HG03469 (cell line): ENCODE results near the gene ANK2.

Experiments
- ATAC-seq: cut with Tn5 transposase; IDR thresholded peaks from one replicate; pipeline ENCODE4 v1.9.1; 2021; ENCODE audit warnings: mild to moderate bottlenecking, moderate library complexity, moderate number of reproducible peaks; ENCODE audit not compliant: unreplicated experiment

Gene ANK2

GRCh38 chr4:113088050-113088449 is 38.6 kb downstream of the ANK2 start:
- no peak for ATAC-seq

- no peak for ATAC-seq
Measured at GRCh38 chr4:113090954-113091353, 41.5 kb downstream of the ANK2 start.

GRCh38 chr4:113094331-113094730 is 44.9 kb downstream of the ANK2 start:
- ATAC-seq: no peak

GRCh38 chr4:113094802-113095201 is 45.3 kb downstream of the ANK2 start:
- ATAC-seq: no peak

GRCh38 chr4:113101669-113102068 is 52.2 kb downstream of the ANK2 start:
- no peak for ATAC-seq

- ATAC-seq: no peak
Measured at GRCh38 chr4:113103556-113103955, 54.1 kb downstream of the ANK2 start.

- no peak for ATAC-seq
Measured at GRCh38 chr4:113106108-113106507, 56.7 kb downstream of the ANK2 start.

- ATAC-seq: no peak
Measured at GRCh38 chr4:113109106-113109718, 59.8 kb downstream of the ANK2 start.

GRCh38 chr4:113112338-113112978 is 63.0 kb downstream of the ANK2 start:
- ATAC-seq: no peak

- ATAC-seq: no peak
Measured at GRCh38 chr4:113113151-113113550, 63.7 kb downstream of the ANK2 start.

GRCh38 chr4:113114884-113115283 is 65.4 kb downstream of the ANK2 start:
- no peak for ATAC-seq

- no peak for ATAC-seq
Measured at GRCh38 chr4:113116414-113117357, 67.2 kb downstream of the ANK2 start.

GRCh38 chr4:113117358-113117702 is 67.9 kb downstream of the ANK2 start:
- no peak for ATAC-seq

GRCh38 chr4:113122066-113122465 is 72.6 kb downstream of the ANK2 start:
- no peak for ATAC-seq

- no peak for ATAC-seq
Measured at GRCh38 chr4:113125418-113125817, 76.0 kb downstream of the ANK2 start.

- ATAC-seq: no peak
Measured at GRCh38 chr4:113131136-113131535, 81.7 kb downstream of the ANK2 start.

- ATAC-seq: no peak
Measured at GRCh38 chr4:113131621-113132020, 82.2 kb downstream of the ANK2 start.

GRCh38 chr4:113141901-113142346 is 92.5 kb downstream of the ANK2 start:
- no peak for ATAC-seq

- ATAC-seq: no peak
Measured at GRCh38 chr4:113142351-113142750, 92.9 kb downstream of the ANK2 start.

- no peak for ATAC-seq
Measured at GRCh38 chr4:113144091-113144490, 94.6 kb downstream of the ANK2 start.

- ATAC-seq: no peak
Measured at GRCh38 chr4:113145147-113145518, 95.7 kb downstream of the ANK2 start.
